Measurements from ENCODE around the gene COLGALT1. TPM values are rescaled to one million over a fixed set of nuclear protein-coding genes. Genes with fewer than 3 reads are reported as not detected.

COLGALT1 gene
- total RNA-seq, 1 donor from 2014 or later, result 59.3 TPM

DNA sequence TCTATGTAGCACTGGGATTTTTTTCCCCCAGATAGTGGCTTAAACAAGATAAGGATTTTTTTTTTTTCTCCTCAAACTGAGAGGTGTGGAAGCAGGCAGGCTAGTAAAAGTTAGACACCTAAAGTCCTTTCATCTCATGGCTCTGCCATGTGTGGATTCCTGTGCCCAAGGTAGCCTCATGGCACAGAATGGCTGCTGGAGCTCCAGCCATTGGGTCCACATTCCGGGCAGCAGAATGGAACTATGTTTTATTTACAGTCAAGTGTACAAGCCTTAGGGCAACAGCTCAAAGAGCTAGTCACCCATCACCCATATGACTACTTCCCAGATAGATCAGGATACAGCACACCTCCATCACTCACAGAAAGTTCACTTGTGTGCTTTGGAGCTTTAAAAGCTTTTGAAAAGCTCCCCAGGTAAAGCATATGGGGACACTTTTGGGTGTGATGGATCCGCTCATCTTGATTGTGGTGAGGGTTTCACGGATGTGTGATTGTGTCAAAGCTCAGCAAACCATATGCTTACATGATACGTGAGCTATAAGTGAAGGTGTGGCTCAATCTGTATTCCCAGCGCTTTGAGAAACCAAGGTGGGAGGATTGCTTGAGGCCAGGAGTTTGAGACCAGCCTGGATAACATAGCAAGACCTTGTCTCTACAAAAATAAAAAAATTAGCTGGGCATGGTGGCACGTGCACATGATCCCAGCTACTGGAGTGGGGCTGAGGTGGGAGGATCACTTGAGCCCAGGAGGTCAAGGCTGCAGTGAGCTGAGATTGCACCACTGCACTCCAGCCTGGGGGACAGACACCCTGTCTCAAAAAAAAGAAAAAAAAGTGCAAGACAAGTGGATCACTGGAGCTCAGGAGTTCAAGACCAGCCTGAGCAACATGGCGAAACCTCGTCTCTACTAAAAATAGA lies 25.9 kb upstream of the COLGALT1 start:
- no peak for DNase-seq (ENCODE audit: low spot score in 2 of 2, unreplicated experiment in 2 of 2)
- no peak for TF ChIP-seq CTCF (IDR thresholded peaks at IDR 0.05; ENCODE audit: unreplicated experiment)
- no peak overlapping the region for H3K27ac Mint-ChIP-seq
- no peaks in the 10 kb centered on the region for H3K4me1 Mint-ChIP-seq
- H3K9me3 Mint-ChIP-seq, result peaks cover 8% of the 10 kb centered on the region
- H3K36me3 Mint-ChIP-seq, result no peaks in the 10 kb centered on the region
- peaks cover 1% of the 10 kb centered on the region for H3K27me3 Mint-ChIP-seq (ENCODE audit: low read depth)
- no peak overlapping the region for H3K4me3 Mint-ChIP-seq

DNA sequence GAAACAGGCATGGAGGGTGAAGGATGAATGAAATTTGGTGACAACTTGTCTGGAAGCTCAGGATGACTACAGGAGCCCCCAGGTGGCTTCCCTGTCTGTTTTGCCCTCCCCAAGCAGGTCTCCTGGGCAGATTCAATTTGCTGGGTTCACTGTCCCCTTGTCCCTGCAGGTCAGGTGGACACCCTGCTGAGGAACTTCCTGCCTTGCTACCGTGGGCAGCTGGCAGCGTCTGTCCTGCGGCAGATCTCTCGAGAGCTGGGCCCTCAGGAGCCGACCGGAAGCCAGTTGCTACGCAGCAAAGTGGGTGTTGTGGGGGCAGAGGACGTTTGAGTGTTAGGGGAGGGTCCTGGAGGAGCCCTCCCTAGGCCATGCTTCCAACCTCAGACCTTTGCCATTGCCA lies 24.9 kb upstream of the COLGALT1 start:
- Mint-ChIP-seq H3K4me3 (no peak overlapping the region), H3K27ac (no peak overlapping the region), H3K9me3 (peaks cover 8% of the 10 kb centered on the region), H3K36me3 (no peaks in the 10 kb centered on the region), H3K4me1 (no peaks in the 10 kb centered on the region), H3K27me3 (ENCODE audit: low read depth) (peaks cover 1% of the 10 kb centered on the region)
- no peak for TF ChIP-seq CTCF (IDR thresholded peaks at IDR 0.05; ENCODE audit: unreplicated experiment)
- no peak for DNase-seq (ENCODE audit: low spot score in 2 of 2, unreplicated experiment in 2 of 2)

GRCh38 chr19:17532116-17532515 lies 23.3 kb upstream of the COLGALT1 start:
- Mint-ChIP-seq H3K27ac (no peak overlapping the region), H3K27me3 (ENCODE audit: low read depth) (peaks cover 12% of the 10 kb centered on the region), H3K9me3 (peaks cover 8% of the 10 kb centered on the region), H3K36me3 (no peaks in the 10 kb centered on the region), H3K4me1 (no peaks in the 10 kb centered on the region), H3K4me3 (no peak overlapping the region)
- DNase-seq (ENCODE audit: low spot score in 2 of 2, unreplicated experiment in 2 of 2), result no peak
- no peak for TF ChIP-seq CTCF (IDR thresholded peaks at IDR 0.05; ENCODE audit: unreplicated experiment)

DNA sequence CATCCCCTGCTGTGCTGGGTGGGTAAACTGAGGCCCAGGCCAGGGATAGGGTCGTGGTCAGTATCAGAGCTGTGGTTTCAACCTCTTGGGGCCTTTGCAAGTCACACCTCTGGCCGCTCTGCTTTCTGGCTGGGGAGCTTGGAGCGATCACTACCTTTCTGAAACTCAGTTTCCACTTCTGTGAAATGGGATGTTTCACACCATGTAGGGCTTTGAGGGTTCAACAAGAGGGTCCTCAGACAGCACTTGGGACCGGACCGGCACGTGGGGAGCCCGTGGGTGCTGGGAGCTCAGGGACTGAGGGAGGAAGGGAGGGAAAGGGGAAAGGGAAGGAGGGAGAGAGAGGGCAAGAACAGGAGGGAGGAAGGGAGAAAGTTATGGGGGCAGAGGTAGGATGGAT lies 22.9 kb upstream of the COLGALT1 start:
- TF ChIP-seq CTCF (IDR thresholded peaks at IDR 0.05; ENCODE audit: unreplicated experiment), result no peak
- no peak for DNase-seq (ENCODE audit: low spot score in 2 of 2, unreplicated experiment in 2 of 2)
- H3K27ac Mint-ChIP-seq, result no peak overlapping the region
- peaks cover 8% of the 10 kb centered on the region for H3K9me3 Mint-ChIP-seq
- H3K36me3 Mint-ChIP-seq, result no peaks in the 10 kb centered on the region
- H3K27me3 Mint-ChIP-seq (ENCODE audit: low read depth), result peaks cover 16% of the 10 kb centered on the region
- H3K4me1 Mint-ChIP-seq, result no peaks in the 10 kb centered on the region
- no peak overlapping the region for H3K4me3 Mint-ChIP-seq

GRCh38 chr19:17534767-17535166 lies 20.7 kb upstream of the COLGALT1 start:
- peaks cover 36% of the 10 kb centered on the region for H3K27me3 Mint-ChIP-seq (ENCODE audit: low read depth)
- no peak overlapping the region for H3K27ac Mint-ChIP-seq
- no peak overlapping the region for H3K4me3 Mint-ChIP-seq
- H3K36me3 Mint-ChIP-seq, result no peaks in the 10 kb centered on the region
- H3K9me3 Mint-ChIP-seq, result no peaks in the 10 kb centered on the region
- no peak for TF ChIP-seq CTCF (IDR thresholded peaks at IDR 0.05; ENCODE audit: unreplicated experiment)
- no peak for DNase-seq (ENCODE audit: low spot score in 2 of 2, unreplicated experiment in 2 of 2)
- peaks cover 2% of the 10 kb centered on the region for H3K4me1 Mint-ChIP-seq
